CMK (cell line): ENCODE data around the gene FAM229A.
A peak's percentile ranks its signal among the peaks of the same experiment; 100 is the strongest.
"Not testable (repeated sequence)": the region's sequence is repeated elsewhere in the genome, so short reads cannot be mapped to it uniquely, and the experiment has no call there.

Source experiments
- DNase-seq: peaks from one replicate; pipeline ENCODE4 v3.0.0-alpha.2; 2010; ENCODE audit warnings: low read depth

FAM229A gene

GRCh38 chr1:32362474-32363313 lies at the start of gene FAM229A, which contains the start of gene TSSK3:
Gene FAM229A (minus strand): TSS chr1:32362485. CDS start chr1:32362091, 394 bp downstream.
Gene TSSK3 (plus strand): TSS chr1:32362539. CDS start chr1:32362702, 163 bp downstream.
- DNase-seq: no peak

- no peak for DNase-seq
Measured at GRCh38 chr1:32411261-32411660, 49.0 kb upstream of the FAM229A start.

DNA sequence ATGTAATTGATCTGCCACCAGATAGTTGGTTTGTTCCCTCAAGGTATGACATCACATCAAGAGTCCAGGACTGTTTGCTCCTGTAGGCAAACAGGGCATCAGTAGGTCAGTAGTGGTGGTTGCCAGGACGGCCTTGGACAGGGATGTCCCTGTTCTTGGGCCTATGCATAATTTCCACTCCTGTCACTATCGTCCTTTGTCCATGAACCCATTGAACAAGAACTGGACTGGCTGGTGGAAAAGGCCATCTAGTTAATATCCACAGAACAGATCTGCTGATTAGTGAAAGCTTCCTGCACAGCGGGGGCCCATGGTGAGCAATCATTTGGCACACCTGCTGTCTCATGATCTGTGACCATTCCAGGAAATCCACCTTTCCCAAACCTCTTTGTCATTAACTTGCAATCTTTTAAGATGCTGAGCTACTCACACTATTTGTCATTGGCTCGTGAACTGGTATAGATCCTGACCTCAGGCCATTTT lies 44.4 kb upstream of the FAM229A start:
- no peak for DNase-seq

GRCh38 chr1:32405672-32406467 lies 43.6 kb upstream of the FAM229A start:
- no peak for DNase-seq

GRCh38 chr1:32404946-32405345 lies 42.7 kb upstream of the FAM229A start:
- no peak for DNase-seq

DNA sequence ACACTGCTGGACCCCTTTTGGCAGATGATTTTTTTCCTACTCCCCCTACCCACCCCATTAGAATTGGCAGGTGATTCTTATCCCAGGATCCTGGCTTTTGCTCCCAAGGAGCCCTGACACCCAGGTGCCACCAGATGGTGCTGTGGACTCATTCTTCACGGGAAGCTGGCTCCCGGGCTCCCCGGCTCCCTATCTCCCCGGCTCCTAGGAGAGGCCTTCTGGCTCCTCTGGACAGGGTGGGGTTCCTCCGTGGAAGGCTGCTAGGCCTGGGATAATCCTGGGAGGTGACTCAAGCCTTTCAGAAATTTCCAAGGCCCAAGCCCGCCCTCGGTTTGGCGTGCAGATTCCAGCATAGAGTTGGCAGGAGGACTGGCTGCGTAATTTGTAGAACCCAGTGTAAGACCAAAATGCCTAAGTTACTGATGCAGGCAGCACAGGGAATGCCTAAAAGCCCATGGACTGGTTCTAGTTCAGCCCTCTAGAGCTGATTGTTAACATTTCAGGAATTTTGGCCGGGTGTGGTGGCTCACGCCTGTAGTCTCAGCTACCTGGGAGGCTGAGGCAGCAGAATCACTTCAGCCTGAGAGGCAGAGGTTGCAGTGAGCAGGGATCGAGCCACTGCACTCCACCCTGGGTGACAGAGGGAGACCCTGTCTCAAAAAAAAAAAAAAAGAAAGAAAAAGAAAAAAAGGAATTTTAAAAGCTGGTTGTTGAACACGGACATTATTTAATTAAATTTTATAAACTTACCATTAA lies 38.8 kb upstream of the FAM229A start:
- no peak for DNase-seq

GRCh38 chr1:32399843-32400242 lies 37.6 kb upstream of the FAM229A start:
- DNase-seq: no peak

DNA sequence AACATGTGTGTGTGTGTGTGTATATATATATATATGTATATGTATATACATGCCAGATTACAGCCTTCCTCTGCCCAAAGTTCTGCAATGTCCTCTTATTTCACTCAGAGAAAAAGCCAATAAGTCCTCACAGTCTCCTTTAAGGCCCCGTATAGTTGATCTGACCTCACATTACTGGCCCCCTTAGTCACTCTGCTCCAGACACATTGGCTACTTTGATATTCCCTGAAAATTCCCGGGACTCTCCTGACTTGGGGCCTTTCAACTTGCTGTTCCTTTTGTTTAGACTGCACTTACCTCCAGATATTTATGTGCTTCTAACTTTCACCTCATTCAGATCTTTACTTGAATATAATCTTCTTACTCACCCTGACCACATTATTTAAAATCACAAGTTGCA lies 36.1 kb upstream of the FAM229A start:
- DNase-seq: no peak

GRCh38 chr1:32396524-32396923 lies 34.2 kb upstream of the FAM229A start:
- DNase-seq: not testable (repeated sequence)

DNA sequence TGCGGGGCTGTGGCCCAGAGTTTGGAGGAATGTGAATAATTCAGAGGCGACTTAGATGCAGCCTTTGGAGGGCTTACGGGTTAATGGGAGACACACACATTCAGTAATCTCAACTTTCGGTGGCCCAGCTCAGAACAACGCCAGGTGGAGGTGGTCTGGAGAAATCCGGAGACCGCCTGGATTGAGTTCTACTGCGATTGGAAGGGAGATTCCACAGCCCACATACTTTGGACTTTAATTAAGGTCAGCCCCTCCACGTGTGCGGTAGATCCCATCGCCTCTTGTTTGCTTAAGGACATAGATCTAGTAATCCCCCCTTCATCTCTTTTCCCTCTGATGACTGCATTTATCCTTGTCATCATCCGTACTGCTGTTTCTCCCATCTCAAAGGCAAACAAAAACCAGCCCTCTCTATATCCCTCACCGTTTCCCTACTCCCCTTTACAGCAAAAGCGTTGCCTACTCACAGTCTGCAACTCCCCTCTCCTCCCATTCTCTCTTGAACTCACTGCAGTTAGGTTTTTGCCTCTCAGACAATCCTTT lies 32.7 kb upstream of the FAM229A start:
- DNase-seq: no peak

- DNase-seq: peak; percentile 100
Measured at GRCh38 chr1:32394141-32394889, 32.0 kb upstream of the FAM229A start, which contains the start of gene BSDC1. Gene BSDC1 (minus strand): TSS chr1:32394441. CDS start chr1:32394414, 27 bp downstream.

GRCh38 chr1:32393832-32394140 lies 31.5 kb upstream of the FAM229A start:
- DNase-seq: no peak

- DNase-seq: no peak
Measured at GRCh38 chr1:32393136-32393535, 30.9 kb upstream of the FAM229A start.

- no peak for DNase-seq
Measured at GRCh38 chr1:32392325-32392724, 30.0 kb upstream of the FAM229A start.

DNA sequence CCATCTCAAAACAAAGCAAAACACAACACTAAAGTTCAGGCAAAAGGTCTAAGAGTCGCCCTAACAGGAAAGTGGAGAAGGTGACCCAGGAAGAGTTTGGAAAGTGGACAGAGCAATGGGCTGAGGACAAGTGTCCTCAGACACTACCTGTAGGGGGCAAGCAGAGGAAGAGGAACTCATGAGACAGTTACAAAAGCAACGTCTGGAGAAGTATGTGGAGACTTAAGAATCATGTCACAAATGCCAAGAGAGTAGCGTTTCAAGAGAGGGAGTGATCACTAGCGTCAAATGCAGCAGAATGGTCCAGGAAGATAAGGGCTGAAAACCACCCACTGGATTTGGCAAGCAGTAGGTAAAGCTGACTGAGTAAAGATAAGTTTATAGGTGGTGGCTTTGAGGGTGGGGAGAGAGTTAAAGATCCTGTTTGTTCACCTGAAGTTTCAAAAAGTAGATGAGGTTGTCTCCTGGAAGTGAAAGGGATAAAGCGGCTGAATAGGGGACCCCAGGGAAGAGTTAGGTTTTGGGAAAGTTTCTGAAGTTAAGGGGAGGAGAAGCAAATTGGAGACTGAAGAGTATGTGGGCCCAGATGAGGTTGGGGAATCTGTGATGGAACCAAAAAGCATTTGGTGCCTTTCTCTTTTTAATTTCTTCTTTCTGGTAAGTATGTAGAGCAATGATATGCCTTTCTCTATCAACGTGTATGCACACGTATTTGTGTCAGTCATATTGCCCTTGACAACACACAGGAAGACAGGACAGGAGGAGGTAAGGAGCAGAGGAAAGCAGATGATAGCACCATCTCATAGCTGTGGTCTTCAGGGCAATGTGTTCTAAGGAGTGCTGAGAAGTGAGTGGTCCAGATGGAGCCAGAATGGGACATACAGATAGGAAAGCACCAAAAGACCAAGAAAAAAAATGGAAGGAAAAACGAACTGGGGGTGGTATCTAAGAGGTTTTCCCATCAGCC lies 28.9 kb upstream of the FAM229A start:
- no peak for DNase-seq

- no peak for DNase-seq
Measured at GRCh38 chr1:32388641-32389040, 26.4 kb upstream of the FAM229A start.

GRCh38 chr1:32386676-32387392 lies 24.5 kb upstream of the FAM229A start:
- DNase-seq: no peak

- DNase-seq: no peak
Measured at GRCh38 chr1:32380057-32380456, 17.8 kb upstream of the FAM229A start.

DNA sequence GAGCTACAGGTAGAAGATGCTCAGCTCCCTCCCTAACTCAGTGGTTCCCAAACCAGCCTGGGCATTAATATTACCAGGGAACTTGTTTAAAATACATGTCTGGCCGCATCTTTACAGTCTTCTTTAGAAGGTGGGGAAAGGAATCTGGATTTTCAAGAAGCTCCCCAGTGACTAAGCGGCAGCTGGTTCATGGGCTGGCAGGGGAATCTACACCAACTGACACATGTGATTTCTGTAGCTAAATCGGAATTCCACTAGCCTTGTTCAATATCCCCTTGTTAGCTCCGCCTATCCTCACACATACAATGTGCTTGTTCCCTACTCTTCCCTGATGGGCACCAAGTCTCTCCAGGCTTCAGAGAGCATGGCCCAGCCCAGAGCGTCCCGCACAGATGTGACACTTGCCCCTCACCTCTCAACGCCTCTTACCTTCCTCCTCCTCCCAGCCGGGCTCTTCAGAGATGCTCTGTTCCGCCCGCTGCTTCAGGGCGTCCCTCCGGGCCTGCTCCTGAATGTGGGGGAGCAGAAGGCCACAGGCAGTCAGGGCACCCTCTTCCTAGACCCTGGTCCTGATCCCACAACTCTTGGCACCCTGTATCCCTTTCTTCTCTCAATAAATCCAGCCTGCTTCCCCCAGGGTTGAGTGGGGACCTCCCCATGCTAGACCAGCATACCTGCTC lies 15.4 kb upstream of the FAM229A start:
- no peak for DNase-seq
